ENCODE data around the gene SLC39A9.

SLC39A9 gene

DNA sequence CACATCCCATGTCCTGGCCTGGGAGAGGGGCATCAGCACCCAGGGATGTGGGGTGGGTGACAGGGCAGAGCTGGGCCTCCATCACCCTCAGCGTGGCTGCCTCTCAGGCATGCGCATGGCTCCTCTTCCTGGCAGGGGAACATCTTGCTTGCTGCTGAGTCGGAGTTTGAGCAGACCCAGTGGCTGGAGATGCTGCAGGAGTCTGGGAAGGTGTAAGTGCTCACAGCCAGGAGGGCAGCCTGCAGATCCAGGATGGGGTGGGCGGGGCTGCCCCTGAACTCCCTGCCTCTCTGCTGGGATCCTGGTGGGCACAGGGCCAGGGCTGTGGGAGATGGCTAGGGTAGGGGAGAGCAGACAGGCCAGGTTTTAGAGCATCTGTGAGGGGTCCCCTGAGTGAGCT lies 102.2 kb downstream of the SLC39A9 start:
- DNase-seq (ENCODE audit: low read depth in 2 of 2), result no peak

DNA sequence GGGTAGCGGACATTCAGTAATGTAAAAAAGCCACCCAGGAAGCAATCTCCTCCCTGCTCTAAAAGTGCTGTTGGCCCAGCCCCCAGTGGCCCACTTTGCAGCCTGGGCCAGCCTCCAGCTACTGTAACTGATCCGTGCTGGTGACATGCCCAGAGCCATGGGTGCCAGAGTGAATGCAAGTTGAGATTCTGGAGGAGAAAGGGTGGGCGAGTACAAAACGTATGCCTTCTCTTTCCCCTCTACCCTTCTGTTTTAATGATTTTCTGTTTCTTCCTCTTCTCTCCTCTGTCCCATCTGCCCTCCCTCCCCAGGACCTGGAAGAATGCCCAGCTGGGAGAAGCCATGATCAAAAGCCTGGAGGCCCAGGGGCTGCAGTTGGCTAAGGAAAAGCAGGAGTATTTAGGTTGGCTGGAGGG lies 102.9 kb downstream of the SLC39A9 start:
- DNase-seq (ENCODE audit: low read depth in 2 of 2), result no peak

DNA sequence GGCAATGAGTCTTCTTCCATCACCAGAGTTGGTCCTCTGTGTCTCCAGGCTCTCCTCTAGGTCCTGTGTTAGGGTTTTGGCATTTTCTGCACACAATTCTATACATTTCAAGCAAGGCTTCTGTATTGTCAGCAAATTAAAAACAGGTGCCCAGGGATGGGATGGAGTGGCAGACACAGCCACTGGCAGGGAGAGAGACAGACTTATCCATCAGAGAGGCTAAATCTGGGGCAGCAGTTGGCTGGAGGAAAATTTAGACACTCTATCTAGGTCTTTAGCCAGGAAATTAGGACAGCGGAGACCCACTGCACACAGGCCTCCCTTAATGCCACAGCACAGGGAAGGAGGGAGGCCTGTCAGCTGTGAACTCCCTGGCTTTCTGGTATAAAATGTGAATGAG lies 106.3 kb downstream of the SLC39A9 start:
- no peak for DNase-seq (ENCODE audit: low read depth in 2 of 2)

DNA sequence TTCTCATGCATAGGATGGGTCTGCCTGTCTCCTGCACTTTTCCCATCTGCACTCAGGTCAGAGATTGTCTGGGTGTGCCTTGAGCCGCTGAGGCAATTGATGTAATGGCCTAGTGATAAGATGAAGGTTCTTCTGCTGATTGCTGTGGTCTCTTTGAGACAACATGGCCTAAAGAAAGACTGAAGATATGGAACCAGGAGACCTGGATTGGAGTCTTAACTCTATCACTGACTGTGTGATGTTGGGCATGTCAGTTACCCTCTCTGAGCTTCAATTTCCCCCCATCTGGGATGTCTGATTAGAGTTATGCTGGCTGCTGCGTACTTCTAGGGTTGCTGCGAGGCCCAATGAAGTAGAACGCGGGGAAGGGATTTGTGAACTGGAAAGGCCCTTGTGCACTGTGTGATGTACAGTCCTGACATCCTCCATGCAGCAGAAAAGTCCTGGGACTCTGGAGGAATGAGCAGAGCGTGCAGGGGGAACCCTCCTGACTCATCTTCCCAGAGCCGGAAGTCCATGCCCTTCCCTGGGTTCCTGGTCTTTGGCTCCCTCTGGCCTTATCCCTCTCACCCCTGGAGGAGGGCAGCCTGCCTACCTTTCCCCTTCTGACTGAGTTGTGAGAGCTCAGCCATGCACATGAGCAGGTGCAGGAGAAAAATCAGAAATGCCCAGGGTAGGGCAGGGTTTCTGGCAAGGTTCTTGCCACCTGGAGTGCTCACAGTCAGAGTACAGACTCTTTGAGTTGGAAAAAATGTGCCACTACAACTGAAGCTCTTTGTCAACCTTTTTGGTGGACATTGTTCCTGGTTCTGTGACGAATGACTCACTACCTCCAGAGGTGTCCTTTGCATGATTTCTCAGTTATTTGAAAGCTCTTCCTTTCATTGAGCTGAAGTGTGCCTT lies 107.1 kb downstream of the SLC39A9 start:
- DNase-seq (ENCODE audit: low read depth in 2 of 2), result no peak

DNA sequence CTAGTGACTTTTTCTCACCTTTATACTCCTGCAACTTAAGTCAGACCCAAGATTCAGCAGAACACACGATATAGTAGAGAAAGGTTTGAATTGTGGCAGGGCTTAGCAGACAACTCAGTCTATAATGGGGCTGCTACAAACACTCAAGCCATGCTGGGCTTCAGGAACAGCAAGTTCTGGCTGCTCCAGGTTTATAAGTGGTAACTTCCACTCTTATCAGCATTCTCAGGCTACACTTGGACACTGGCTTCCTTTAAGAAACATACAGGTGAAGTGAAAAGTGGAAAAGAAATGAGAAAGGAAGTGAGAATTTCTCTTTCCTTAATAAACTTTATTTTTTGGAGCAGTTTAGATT lies 107.7 kb downstream of the SLC39A9 start:
- no peak for DNase-seq (ENCODE audit: low read depth in 2 of 2)

Data from activated CD4-positive, alpha-beta T cell treated with anti-CD3 and anti-CD28 coated beads for 24 hours (primary cell).